Skin epidermis (tissue), 12 donors: ENCODE measurements around the gene GSAP.

ENCODE experiments used
- H3K27ac ChIP-seq, 21 experiments: fragments of 200-600 bp; sonication (generic) in 11 of 21; one replicate each; pipeline ENCODE4 v1.5.0; 2020; ENCODE audit warnings: mild to moderate bottlenecking in 3 of 21, inconsistent platforms in 2 of 21, moderate library complexity in 2 of 21
- H3K4me3 ChIP-seq, 7 experiments: fragments of 200-600 bp; sonication (generic) in 2 of 7; one replicate each; pipeline ENCODE4 v1.5.0; 2020; ENCODE audit warnings: inconsistent platforms in 2 of 7, mild to moderate bottlenecking in 2 of 7, moderate library complexity in 1 of 7

Gene GSAP

GRCh38 chr7:77439572-77439971, 23.4 kb upstream of the GSAP start:
- Histone ChIP-seq H3K27ac (no peak overlapping the region), H3K4me3 (no peak overlapping the region)

DNA sequence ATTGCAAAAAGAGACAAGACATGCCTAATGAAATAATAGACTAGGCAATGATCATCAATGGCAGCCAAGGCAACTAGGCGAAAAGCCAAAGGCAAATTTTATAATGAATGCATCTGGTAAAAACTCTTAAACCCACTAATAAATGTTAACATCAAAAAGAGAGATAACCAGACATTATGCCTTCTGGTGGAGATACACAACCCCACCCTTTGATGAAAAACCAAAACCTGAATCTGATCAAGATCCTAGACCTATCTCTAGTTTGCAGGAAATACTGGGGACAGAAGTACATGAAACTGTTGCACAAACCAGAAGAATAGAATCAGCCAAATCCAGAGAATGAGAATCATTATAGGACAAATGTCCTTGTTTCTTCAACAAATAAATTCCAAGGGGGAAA, 22.0 kb upstream of the GSAP start:
- H3K27ac ChIP-seq = no peak overlapping the region
- no peak overlapping the region for H3K4me3 ChIP-seq

GRCh38 chr7:77434570-77435275, 18.6 kb upstream of the GSAP start:
- H3K27ac ChIP-seq = no peak overlapping the region
- H3K4me3 ChIP-seq = no peak overlapping the region

DNA sequence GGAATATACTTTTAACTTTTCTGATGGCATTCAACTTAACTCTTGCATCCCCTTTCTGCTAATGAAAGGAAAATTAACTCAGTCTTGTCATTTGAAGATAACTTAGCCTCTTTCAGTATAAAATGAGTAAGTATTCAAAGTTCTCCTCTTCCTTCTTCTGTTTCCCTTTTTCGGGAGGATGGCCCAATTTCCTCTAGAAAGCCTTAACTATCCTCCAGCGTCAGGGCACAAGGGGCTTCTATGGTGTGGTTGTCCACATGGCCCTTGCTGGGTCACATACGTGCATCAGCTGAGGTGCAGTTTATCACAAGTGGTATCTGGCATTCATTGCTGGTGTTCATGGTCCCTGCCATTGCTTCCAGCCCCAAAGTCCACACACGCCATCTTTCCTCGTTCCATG, 17.8 kb upstream of the GSAP start:
- Histone ChIP-seq H3K4me3 (no peak overlapping the region), H3K27ac (no peak overlapping the region)

DNA sequence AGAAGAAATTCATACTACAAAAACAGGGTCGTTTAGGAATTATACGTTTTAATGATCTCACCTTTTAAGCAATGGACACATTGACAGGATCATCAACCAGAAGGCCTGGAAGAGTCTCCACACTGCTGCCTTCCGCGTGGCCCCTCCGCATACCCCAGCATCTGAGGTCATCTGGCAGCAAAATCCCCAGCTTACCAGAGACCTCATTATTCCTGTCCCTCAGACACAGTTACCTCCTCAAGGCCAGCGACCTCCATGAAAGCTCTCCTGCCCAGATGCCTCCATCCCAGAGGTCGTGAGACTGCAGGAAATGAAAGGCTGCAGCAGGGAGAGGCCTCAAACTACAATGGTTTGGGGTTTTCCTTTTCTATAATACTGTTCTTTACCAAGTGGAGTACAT, 14.8 kb upstream of the GSAP start:
- H3K4me3 ChIP-seq = no peak overlapping the region
- no peak overlapping the region for H3K27ac ChIP-seq

DNA sequence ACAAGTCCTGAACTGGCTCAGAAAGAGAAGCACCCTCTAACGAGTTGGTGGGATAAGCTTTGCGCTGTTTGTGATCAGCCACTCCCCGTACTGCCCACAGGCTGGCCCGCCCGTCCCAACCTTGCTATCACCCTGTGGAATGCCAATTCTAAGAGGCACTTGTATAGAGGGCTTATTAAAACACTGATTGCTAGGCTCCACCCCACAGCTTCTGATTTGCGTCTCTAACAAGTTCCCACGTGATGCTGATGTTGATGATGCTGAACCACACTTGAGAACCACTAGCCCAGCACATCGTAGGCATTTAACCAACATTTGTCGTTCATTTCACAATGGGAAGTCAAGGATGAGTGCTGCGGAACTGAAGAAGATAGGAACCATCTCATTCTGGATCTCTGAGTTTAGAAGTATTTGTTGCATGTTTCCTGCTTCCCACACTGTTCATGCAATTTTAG, 12.7 kb upstream of the GSAP start:
- Histone ChIP-seq H3K27ac (peak overlapping the region in 1 of 21 experiments; percentile 41), H3K4me3 (no peak overlapping the region)

GRCh38 chr7:77427996-77428603, 12.0 kb upstream of the GSAP start:
- H3K27ac ChIP-seq = peak overlapping the region in 2 of 21 experiments; percentile 7 to 41

DNA sequence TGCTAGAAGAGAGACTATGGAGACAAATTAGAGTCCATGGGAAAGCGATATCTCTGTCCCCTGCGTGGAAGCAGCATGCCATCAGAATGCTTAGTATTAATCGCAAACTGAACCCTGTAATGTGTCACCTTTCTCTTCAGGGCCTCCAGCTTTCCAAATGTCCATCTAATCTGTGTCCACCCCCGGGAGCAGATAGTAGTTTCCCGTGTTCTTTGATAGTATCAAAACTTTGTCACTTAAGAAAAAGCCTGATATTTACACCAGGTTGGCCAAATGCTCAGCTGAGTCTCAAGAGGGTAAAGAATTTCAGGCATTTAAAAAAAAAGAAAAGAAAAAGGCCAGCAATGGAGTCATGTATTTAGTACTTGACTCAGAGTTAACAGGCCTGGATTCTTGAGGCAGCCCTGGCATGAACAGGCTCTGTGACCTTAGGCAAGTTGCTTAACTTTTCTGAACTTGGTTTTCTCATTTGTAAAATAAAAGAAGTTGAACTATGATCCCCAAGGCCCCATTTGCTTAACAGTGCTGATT, 10.4 kb upstream of the GSAP start:
- Histone ChIP-seq H3K27ac (peak overlapping the region in 1 of 21 experiments; percentile 27), H3K4me3 (no peak overlapping the region)

More at GRCh38 chr7:77427996-77428603, 12.0 kb upstream of the GSAP start:
- no peak overlapping the region for H3K4me3 ChIP-seq

DNA sequence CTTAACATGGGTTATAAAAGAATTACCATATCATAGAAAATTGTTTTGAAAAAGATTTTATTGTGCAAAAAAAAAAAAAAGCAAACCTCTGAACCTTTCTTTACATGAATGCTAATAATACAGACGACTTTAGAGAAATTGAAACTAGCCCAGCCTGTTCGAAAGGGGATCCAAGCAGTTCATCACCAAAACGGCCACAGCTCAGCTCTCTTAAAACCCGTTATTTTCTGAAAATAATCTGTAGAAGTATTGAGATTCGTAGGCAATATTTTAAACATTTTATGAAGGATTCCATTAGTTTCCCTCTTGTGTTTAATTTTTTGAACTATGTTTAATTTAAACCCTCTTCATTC, 9.9 kb upstream of the GSAP start:
- Histone ChIP-seq H3K27ac (peak overlapping the region in 2 of 21 experiments; percentile 27 to 34), H3K4me3 (no peak overlapping the region)

DNA sequence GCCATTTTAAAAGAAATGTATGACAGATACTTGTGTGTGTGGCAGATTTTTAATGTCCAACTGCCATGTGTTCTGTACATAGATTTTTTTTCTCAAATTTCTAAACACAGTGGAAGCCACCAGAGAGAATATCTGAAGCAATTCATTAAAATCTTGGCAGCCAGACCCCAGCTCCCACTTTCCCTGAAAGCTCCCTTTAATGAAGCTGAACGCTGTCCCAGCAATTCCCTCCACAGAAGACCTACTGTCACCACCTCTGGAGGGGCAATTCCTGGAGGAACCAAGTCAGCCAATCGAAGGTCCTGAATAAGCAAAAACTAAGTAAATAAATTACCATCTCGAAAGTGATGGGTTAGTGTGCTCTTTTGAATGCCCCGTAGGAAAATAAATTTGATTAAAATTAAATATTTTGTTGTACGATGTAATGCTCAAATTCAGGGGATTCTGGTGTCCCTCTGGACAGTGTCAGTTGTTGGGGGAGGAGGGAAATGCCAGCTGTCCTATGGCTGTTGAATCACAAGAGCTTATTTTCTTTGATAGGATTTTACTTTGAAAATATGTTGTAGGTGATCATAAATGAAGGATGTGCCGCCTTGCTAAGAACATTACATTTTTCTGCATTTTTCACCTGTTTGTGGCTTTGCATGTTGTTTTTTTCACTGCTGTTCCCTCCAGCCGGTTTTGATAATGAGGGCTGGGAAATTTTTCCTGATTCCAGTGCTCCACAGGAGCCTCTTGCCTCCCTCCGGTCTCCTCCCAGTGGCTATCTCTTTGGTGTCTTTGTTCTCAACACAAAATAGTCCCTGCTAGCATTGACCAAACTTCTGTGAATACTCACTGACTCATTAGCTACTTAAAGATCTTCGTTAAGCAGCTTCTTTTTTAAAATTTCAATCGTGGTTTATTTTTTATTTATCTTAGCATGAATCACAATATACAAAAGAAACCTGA, 9.2 kb upstream of the GSAP start:
- peak overlapping the region in 1 of 21 experiments; percentile 34 for H3K27ac ChIP-seq

DNA sequence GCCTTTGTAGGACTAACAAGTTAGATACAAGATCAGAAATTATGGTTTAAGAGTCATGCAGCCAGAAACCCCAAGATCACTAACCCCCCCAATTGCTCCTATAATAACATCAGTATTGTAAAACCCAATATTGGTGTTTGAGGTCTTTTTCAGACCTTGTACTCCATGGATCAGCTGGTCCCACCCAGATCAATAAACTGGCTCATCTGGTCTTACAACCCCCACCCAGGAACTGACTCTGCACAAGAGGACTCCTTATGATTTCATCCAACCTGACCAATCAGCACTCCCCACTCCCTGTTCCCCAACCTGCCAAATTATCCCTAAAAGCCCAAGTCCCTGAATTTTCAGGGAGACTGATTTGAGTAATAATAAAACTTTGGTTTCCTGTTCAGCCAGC, 6.4 kb upstream of the GSAP start:
- Histone ChIP-seq H3K27ac (no peak overlapping the region), H3K4me3 (no peak overlapping the region)

More for the DNA sequence above, 9.2 kb upstream of the GSAP start:
- H3K4me3 ChIP-seq = no peak overlapping the region

GRCh38 chr7:77420986-77421672, 5.0 kb upstream of the GSAP start:
- Histone ChIP-seq H3K27ac (peak overlapping the region in 3 of 21 experiments; percentile 23 to 57 (median 37)), H3K4me3 (no peak overlapping the region)

DNA sequence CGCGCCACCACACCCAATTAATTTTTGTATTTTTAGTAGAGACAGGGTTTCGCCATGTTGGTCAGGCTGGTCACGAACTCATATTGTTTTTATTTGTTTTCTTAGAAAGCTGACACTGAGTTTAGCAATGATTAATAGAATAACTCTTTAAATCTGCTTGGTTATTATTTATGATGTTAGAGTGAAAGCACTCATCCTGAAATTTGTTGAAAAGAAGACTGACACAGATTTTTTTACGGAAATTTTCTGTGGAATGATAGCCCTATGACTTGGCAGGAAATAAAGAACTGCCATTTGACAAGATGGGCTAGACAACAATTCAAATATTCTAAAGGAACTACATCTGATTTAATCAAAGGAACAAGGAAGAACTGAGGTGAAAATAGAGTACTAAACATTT, 4.3 kb upstream of the GSAP start:
- peak overlapping the region in 2 of 21 experiments; percentile 23 to 57 for H3K27ac ChIP-seq
- H3K4me3 ChIP-seq = no peak overlapping the region

- Histone ChIP-seq H3K27ac (no peak overlapping the region), H3K4me3 (no peak overlapping the region)
Measured at GRCh38 chr7:77419102-77419501, 3.0 kb upstream of the GSAP start.

DNA sequence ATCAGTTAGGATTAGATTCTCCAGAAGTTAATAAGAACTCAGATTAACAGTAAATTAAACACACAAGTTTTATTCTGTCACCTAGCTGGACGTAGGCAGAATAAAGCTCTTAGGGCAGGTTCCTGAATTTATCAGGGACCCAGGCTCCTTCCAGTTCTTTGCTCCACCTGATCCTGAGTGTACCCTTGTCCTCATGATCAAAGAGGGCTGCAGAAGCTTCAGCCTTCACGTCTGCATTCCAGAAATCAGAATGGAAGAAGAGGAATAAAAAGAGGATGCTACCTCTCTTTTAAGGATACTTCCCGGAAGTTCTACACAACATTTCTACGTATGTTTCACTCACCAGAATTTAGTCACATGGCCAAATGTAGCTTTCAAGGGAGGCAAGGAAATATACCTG, 1.7 kb upstream of the GSAP start:
- Histone ChIP-seq H3K27ac (no peak overlapping the region), H3K4me3 (no peak overlapping the region)

DNA sequence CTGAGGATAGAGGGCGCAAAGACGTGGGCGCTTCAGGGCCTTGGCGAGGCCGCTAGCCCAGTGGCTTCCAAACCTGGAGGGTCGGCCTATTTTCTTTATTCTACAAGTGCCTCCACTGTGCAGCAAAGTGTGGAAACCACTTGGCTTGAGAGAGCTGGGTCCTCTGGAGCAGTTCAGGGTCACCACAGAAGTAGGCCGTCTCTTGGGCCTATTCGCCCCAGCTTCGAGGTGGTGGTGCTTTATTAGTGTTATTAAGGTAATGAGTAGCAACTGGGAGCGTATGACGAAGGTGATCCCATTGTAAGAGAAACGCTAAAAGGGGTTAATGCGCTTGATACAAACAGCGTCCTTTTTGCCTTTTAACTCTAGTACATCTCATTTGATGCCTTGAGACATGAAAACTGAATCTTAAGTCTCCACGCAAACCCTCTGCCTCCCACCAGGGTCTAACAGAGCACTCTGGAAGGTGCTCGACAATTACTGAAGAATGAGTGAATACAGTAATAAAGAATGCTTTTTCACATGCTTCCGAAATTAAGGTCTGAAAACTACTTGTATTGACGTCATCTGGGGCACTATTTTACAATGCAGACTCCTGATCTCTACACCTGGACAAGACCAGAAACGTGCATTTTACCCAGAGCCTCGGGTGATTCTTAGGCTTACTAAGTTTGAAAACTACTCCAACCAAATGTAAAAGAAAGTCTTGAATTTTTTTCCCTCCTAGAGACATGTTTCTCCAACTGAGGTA, 647 bp upstream of the GSAP start:
- H3K4me3 ChIP-seq = peak overlapping the region; percentile 70 to 95 (median 83)

GRCh38 chr7:77415476-77415822, 700 bp downstream of the GSAP start:
- peak overlapping the region; percentile 70 to 95 (median 83) for H3K4me3 ChIP-seq
- H3K27ac ChIP-seq = peak overlapping the region; percentile 82 to 94 (median 90)

More for the DNA sequence above, 647 bp upstream of the GSAP start:
- H3K27ac ChIP-seq = peak overlapping the region; percentile 82 to 94 (median 90)

DNA sequence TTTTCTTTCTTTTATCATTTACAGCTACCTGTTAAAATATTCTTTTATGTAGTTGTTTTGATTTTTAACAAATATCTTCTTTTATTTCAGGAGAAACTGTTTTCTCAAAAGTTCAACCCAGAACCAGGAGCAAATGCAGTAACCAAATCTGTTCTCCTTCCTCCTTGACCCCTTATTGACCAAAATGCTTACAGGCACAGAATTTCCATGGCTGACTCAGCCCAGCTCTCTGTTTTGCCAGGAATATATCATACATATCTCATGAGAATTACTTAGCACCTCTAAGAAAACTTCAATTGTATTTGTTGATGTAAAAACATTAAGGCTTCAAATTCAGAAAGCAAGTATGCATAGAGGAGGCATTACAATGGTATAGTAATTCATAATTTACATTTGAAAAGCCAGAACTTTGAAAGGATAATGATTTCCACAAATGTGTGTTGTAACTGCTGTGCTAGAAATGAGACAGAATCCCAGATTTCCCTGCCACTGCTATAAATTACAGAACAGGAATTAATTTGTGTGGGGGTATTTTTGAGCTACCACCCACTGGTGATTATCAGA, 2.2 kb downstream of the GSAP start:
- H3K27ac ChIP-seq = peak overlapping the region in 8 of 21 experiments; percentile 4 to 93 (median 31)
- no peak overlapping the region for H3K4me3 ChIP-seq
